GM19240 (cell line): Measurements from ENCODE around the gene CD59.
"Not testable (repeated sequence)": the region's sequence is repeated elsewhere in the genome, so short reads cannot be mapped to it uniquely, and the experiment has no call there.

ENCODE experiments used
- DNase-seq: peaks from one replicate; pipeline ENCODE4 v3.0.0; 2011; ENCODE audit warnings: low spot score; ENCODE audit not compliant: insufficient read length

CD59 gene

GRCh38 chr11:33668951-33669596 is 67.1 kb downstream of the CD59 start:
- no peak for DNase-seq

GRCh38 chr11:33668468-33668825 is 67.8 kb downstream of the CD59 start:
- DNase-seq = no peak

- no peak for DNase-seq
These were observed 68.3 kb downstream of the CD59 start for GRCh38 chr11:33667819-33668467.

- DNase-seq = no peak
These were observed 70.7 kb downstream of the CD59 start for GRCh38 chr11:33665350-33666106.

GRCh38 chr11:33664827-33665226 is 71.4 kb downstream of the CD59 start:
- no peak for DNase-seq

GRCh38 chr11:33664166-33664565 is 72.1 kb downstream of the CD59 start:
- DNase-seq = no peak

- no peak for DNase-seq
These were observed 73.1 kb downstream of the CD59 start for GRCh38 chr11:33663121-33663520.

- not testable (repeated sequence) for DNase-seq
These were observed 74.7 kb downstream of the CD59 start for GRCh38 chr11:33661526-33661925.

- DNase-seq = no peak
These were observed 75.3 kb downstream of the CD59 start for GRCh38 chr11:33660962-33661361.

- no peak for DNase-seq
These were observed 76.7 kb downstream of the CD59 start for GRCh38 chr11:33659370-33660139.

GRCh38 chr11:33658195-33658900 is 77.9 kb downstream of the CD59 start:
- no peak for DNase-seq

GRCh38 chr11:33657757-33658156 is 78.5 kb downstream of the CD59 start:
- DNase-seq = no peak

- DNase-seq = no peak
These were observed 79.5 kb downstream of the CD59 start for GRCh38 chr11:33656768-33657167.

GRCh38 chr11:33655842-33656600 is 80.2 kb downstream of the CD59 start:
- DNase-seq = peak; percentile 17

- no peak for DNase-seq
These were observed 81.6 kb downstream of the CD59 start for GRCh38 chr11:33654594-33654993.
